Skeletal muscle cell (primary cell): ENCODE results near the gene ATP4B.

Experiments
- DNase-seq: peaks from one replicate; pipeline ENCODE4 v3.0.0-alpha.2; 2010; ENCODE audit warnings: low read depth
- H3K4me3 ChIP-seq: 2 replicates; pipeline ENCODE4 v1.5.1; 2011; ENCODE audit warnings: low read depth, mild to moderate bottlenecking, control low read depth, low read length, moderate library complexity

The ATP4B gene

GRCh38 chr13:113612607-113613006 is 45.4 kb downstream of the ATP4B start:
- no peak overlapping the region for H3K4me3 ChIP-seq
- DNase-seq = no peak

- no peak for DNase-seq
- no peak overlapping the region for H3K4me3 ChIP-seq
Measured at GRCh38 chr13:113611996-113612395, 46.0 kb downstream of the ATP4B start.

- no peak overlapping the region for H3K4me3 ChIP-seq
- no peak for DNase-seq
Measured at GRCh38 chr13:113610266-113610665, 47.7 kb downstream of the ATP4B start.

GRCh38 chr13:113609616-113610015 is 48.4 kb downstream of the ATP4B start:
- no peak for DNase-seq
- H3K4me3 ChIP-seq = no peak overlapping the region

- DNase-seq = no peak
- no peak overlapping the region for H3K4me3 ChIP-seq
Measured at GRCh38 chr13:113608967-113609533, 48.9 kb downstream of the ATP4B start.

- no peak overlapping the region for H3K4me3 ChIP-seq
- DNase-seq = no peak
Measured at GRCh38 chr13:113607889-113608635, 49.9 kb downstream of the ATP4B start.

- DNase-seq = no peak
- no peak overlapping the region for H3K4me3 ChIP-seq
Measured at GRCh38 chr13:113607056-113607888, 50.7 kb downstream of the ATP4B start.

- no peak for DNase-seq
- no peak overlapping the region for H3K4me3 ChIP-seq
Measured at GRCh38 chr13:113605866-113606438, 52.0 kb downstream of the ATP4B start.

GRCh38 chr13:113605461-113605860 is 52.5 kb downstream of the ATP4B start:
- no peak for DNase-seq
- no peak overlapping the region for H3K4me3 ChIP-seq

- no peak for DNase-seq
Measured at GRCh38 chr13:113604186-113604585, 53.8 kb downstream of the ATP4B start.

GRCh38 chr13:113603116-113603710 is 54.8 kb downstream of the ATP4B start:
- no peak overlapping the region for H3K4me3 ChIP-seq
- no peak for DNase-seq

More at GRCh38 chr13:113604186-113604585, 53.8 kb downstream of the ATP4B start:
- no peak overlapping the region for H3K4me3 ChIP-seq

GRCh38 chr13:113602291-113602988 is 55.6 kb downstream of the ATP4B start:
- H3K4me3 ChIP-seq = no peak overlapping the region
- no peak for DNase-seq

- H3K4me3 ChIP-seq = no peak overlapping the region
- no peak for DNase-seq
Measured at GRCh38 chr13:113601166-113602070, 56.6 kb downstream of the ATP4B start.

GRCh38 chr13:113599391-113599790 is 58.6 kb downstream of the ATP4B start:
- no peak for DNase-seq
- H3K4me3 ChIP-seq = no peak overlapping the region
